ENCODE data around the gene BABAM2.
"Not testable (repeated sequence)": the region's sequence is repeated elsewhere in the genome, so short reads cannot be mapped to it uniquely, and the experiment has no call there.

BABAM2 gene

DNA sequence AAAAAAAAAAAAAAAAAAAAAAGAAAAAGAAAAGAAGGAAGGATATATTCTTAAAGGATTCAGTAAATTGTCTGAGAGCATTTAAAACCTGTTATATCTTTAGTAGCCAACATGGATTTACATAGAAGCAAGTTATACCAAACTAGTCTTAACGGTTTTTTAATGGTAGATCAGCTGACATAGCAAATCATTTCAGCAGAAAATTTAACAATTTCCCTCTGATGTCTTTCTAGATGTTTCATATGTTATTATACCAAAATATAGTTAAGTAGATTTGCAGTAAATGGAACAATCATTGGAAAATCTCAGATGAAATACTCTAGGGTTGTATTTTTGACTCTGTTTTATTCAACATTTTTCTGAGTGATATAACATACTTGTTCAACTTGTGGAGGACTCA is 72.9 kb downstream of the BABAM2 start:
- Histone ChIP-seq H3K79me2 (peaks cover 6% of the 10 kb centered on the region), H3K4me2 (ENCODE audit: low read length) (no peak overlapping the region), H3K27me3 (ENCODE audit: control insufficient read depth, insufficient read depth, low read length) (no peaks in the 10 kb centered on the region), H3K36me3 (ENCODE audit: control insufficient read depth, insufficient read depth, low read length) (no peaks in the 10 kb centered on the region), H2AFZ (no peak overlapping the region), H3K9me3 (ENCODE audit: control insufficient read depth, low read length) (no peaks in the 10 kb centered on the region), H3K9ac (no peak overlapping the region), H3K4me1 (peaks cover 27% of the 10 kb centered on the region), H3K27ac (no peak overlapping the region), H3K4me3 (ENCODE audit: low read depth, low read length) (no peak overlapping the region)
- TF ChIP-seq, protein P1, sequence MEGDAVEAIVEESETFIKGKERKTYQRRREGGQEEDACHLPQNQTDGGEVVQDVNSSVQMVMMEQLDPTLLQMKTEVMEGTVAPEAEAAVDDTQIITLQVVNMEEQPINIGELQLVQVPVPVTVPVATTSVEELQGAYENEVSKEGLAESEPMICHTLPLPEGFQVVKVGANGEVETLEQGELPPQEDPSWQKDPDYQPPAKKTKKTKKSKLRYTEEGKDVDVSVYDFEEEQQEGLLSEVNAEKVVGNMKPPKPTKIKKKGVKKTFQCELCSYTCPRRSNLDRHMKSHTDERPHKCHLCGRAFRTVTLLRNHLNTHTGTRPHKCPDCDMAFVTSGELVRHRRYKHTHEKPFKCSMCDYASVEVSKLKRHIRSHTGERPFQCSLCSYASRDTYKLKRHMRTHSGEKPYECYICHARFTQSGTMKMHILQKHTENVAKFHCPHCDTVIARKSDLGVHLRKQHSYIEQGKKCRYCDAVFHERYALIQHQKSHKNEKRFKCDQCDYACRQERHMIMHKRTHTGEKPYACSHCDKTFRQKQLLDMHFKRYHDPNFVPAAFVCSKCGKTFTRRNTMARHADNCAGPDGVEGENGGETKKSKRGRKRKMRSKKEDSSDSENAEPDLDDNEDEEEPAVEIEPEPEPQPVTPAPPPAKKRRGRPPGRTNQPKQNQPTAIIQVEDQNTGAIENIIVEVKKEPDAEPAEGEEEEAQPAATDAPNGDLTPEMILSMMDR (IDR thresholded peaks at IDR 0.05): no peak

DNA sequence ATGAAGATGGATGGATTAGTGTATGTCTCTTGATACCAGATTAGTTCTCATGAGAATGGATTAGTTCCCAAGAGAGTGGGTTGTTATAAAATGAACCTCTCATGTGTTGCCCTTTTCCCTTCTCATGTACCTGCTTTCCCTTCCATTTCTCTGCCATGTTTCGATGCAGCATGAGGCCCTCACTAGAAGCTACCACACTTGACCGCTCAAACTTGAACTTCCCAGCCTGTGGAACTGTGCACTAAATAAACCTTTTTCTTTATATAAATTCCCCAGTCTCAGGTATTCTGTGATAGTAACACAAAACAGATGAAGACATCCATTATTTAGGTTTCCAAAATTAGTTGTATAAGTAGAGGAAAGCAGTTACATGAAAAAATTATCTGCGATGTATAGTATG is 73.5 kb downstream of the BABAM2 start:
- TF ChIP-seq, protein P1 (IDR thresholded peaks at IDR 0.05): no peak
- H3K4me1 ChIP-seq: peaks cover 25% of the 10 kb centered on the region
- H3K4me2 ChIP-seq (ENCODE audit: low read length): no peak overlapping the region
- H2AFZ ChIP-seq: no peak overlapping the region
- H3K4me3 ChIP-seq (ENCODE audit: low read depth, low read length): no peak overlapping the region
- no peaks in the 10 kb centered on the region for H3K27me3 ChIP-seq (ENCODE audit: control insufficient read depth, insufficient read depth, low read length)
- H3K9me3 ChIP-seq (ENCODE audit: control insufficient read depth, low read length): no peaks in the 10 kb centered on the region
- H3K27ac ChIP-seq: no peak overlapping the region
- no peaks in the 10 kb centered on the region for H3K36me3 ChIP-seq (ENCODE audit: control insufficient read depth, insufficient read depth, low read length)
- H3K9ac ChIP-seq: no peak overlapping the region
- peaks cover 7% of the 10 kb centered on the region for H3K79me2 ChIP-seq

DNA sequence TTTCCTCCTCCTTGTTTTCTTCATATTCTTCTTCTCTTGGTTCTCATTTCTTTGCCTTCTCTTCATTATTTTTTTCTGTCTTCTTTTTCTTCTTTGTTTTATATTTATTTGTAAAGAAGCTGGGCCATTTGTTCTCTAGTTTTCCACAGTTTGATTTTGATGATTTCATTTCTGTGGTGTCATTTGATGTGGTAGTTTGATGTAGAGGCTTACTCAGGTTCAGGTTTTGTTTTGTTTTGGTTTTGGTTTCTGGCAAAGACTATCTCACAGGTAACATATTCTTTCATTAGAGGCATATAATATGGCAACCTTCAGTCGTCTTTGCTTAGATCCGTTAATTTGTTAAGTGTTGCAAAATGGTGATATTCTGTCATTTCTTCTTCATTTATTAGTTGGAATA is 75.3 kb downstream of the BABAM2 start:
- Histone ChIP-seq H3K4me1 (peaks cover 19% of the 10 kb centered on the region), H3K27ac (peak overlapping the region; percentile 62), H3K4me3 (ENCODE audit: low read depth, low read length) (peak overlapping the region; percentile 6), H3K4me2 (ENCODE audit: low read length) (no peak overlapping the region), H2AFZ (peak overlapping the region; percentile 10), H3K27me3 (ENCODE audit: control insufficient read depth, insufficient read depth, low read length) (no peaks in the 10 kb centered on the region), H3K79me2 (peaks cover 9% of the 10 kb centered on the region), H3K9ac (no peak overlapping the region), H3K36me3 (ENCODE audit: control insufficient read depth, insufficient read depth, low read length) (no peaks in the 10 kb centered on the region), H3K9me3 (ENCODE audit: control insufficient read depth, low read length) (no peaks in the 10 kb centered on the region)
- TF ChIP-seq, protein P1 (IDR thresholded peaks at IDR 0.05): no peak

DNA sequence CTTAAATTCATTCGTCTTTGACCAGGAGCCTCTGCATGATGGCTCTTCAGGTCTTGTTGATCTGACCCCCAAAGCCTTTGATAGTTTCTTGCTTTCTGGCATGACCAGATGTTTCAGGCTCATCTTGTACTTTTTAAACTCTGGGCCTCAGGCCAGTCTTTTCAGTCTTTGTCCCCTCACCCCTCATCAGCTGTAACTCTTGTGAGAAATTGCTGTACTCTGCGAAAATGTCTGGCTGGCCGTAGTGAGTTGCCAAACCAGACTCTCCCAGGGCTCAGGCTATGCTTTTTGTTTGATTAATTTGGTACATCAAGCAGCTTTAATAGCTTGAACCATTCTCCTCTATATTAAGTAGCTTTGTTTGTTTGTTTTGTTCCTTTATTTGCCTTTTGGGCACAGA is 75.9 kb downstream of the BABAM2 start:
- TF ChIP-seq, protein P1 (IDR thresholded peaks at IDR 0.05): no peak
- Histone ChIP-seq H3K27ac (peak overlapping the region; percentile 62), H3K9me3 (ENCODE audit: control insufficient read depth, low read length) (no peaks in the 10 kb centered on the region), H3K9ac (no peak overlapping the region), H2AFZ (peak overlapping the region; percentile 12), H3K4me3 (ENCODE audit: low read depth, low read length) (no peak overlapping the region), H3K4me2 (ENCODE audit: low read length) (peak overlapping the region; percentile 6), H3K4me1 (peaks cover 16% of the 10 kb centered on the region), H3K27me3 (ENCODE audit: control insufficient read depth, insufficient read depth, low read length) (no peaks in the 10 kb centered on the region), H3K36me3 (ENCODE audit: control insufficient read depth, insufficient read depth, low read length) (no peaks in the 10 kb centered on the region), H3K79me2 (peaks cover 9% of the 10 kb centered on the region)

DNA sequence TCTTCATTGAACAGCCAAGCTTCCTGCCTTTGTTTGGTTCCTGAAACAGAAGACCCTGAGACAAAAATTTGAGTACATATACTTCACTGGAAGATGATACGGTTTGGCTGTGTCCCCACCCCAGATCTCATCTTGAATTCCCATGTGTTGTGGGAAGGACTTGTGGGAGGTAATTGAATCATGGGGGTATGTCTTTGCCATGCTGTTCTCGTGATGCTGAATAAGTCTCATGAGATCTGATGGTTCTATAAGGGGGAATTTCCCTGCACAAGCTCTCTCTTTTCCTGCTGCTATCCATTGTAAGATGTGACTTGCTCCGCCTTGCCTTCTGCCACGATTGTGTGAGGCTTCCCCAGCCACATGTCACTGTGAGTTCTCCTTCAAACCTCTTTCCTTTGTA is 76.5 kb downstream of the BABAM2 start:
- H2AFZ ChIP-seq: no peak overlapping the region
- H3K4me2 ChIP-seq (ENCODE audit: low read length): no peak overlapping the region
- peaks cover 7% of the 10 kb centered on the region for H3K79me2 ChIP-seq
- no peak overlapping the region for H3K9ac ChIP-seq
- peaks cover 16% of the 10 kb centered on the region for H3K4me1 ChIP-seq
- no peaks in the 10 kb centered on the region for H3K27me3 ChIP-seq (ENCODE audit: control insufficient read depth, insufficient read depth, low read length)
- no peaks in the 10 kb centered on the region for H3K36me3 ChIP-seq (ENCODE audit: control insufficient read depth, insufficient read depth, low read length)
- TF ChIP-seq, protein P1 (IDR thresholded peaks at IDR 0.05): no peak
- no peaks in the 10 kb centered on the region for H3K9me3 ChIP-seq (ENCODE audit: control insufficient read depth, low read length)
- peak overlapping the region; percentile 62 for H3K27ac ChIP-seq
- H3K4me3 ChIP-seq (ENCODE audit: low read depth, low read length): no peak overlapping the region

DNA sequence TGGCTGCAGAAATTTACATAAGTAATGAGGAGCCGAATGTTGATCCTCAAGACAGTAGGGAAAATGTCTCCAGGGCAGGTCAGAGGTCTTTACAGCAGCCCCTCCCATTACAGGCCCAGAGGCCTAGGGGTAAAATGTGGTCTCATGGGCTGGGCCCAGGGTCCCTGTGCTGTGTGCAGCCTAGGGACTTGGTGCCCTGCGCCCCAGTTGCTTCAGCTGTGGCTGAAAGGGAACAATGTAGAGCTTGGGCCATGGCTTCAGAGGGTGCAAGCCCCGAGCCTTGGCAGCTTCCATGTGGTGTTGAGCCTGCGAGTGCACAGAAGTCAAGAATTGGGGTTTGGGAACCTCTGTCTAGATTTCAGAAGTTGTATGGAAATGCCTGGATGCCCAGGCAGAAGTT is 77.5 kb downstream of the BABAM2 start:
- not testable (repeated sequence) for H3K4me2 ChIP-seq (ENCODE audit: low read length); H3K27ac ChIP-seq; H3K9me3 ChIP-seq (ENCODE audit: control insufficient read depth, low read length); H3K9ac ChIP-seq; H3K27me3 ChIP-seq (ENCODE audit: control insufficient read depth, insufficient read depth, low read length); H3K36me3 ChIP-seq (ENCODE audit: control insufficient read depth, insufficient read depth, low read length); H3K4me3 ChIP-seq (ENCODE audit: low read depth, low read length); H2AFZ ChIP-seq; H3K79me2 ChIP-seq
- H3K4me1 ChIP-seq: peaks cover 16% of the 10 kb centered on the region

DNA sequence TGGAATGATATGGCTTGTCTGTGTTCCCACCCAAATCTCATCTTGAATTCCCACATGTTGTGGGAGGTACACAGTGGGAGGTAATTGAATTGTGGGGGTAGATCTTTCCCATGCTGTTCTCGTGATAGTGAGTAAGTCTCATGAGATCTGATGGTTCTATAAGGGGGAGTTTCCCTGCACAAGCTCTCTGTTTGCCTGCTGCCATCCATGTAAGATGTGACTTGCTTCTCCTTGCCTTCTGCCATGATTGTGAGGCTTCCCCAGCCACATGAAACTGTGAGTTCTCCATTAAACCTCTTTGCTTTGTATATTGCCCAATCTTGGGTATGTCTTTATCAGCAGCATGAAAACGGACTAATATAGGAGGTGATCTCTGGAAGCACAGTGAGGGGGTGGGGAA is 78.4 kb downstream of the BABAM2 start:
- not testable (repeated sequence) for H3K27me3 ChIP-seq (ENCODE audit: control insufficient read depth, insufficient read depth, low read length); H3K9me3 ChIP-seq (ENCODE audit: control insufficient read depth, low read length); H3K27ac ChIP-seq; H3K9ac ChIP-seq; H3K4me2 ChIP-seq (ENCODE audit: low read length); H3K79me2 ChIP-seq; H2AFZ ChIP-seq; H3K36me3 ChIP-seq (ENCODE audit: control insufficient read depth, insufficient read depth, low read length); H3K4me3 ChIP-seq (ENCODE audit: low read depth, low read length)
- H3K4me1 ChIP-seq: peaks cover 16% of the 10 kb centered on the region

Measured in parathyroid adenoma (tissue), 2 donors.